Activated CD4-positive, alpha-beta memory T cell treated with anti-CD3 and anti-CD28 coated beads, Interleukin-2, amount 10 ng/mL, durations not matched to agents 7 days and 5 days (primary cell): ENCODE measurements around the gene ANKRD28. TPM values are rescaled to one million over a fixed set of nuclear protein-coding genes. Genes with fewer than 3 reads are reported as not detected.
"Not testable (repeated sequence)": the region's sequence is repeated elsewhere in the genome, so short reads cannot be mapped to it uniquely, and the experiment has no call there.

ENCODE experiments used
- CTCF ChIA-PET: fragments of 350-600 bp; sonication (Branson Sonifier 250); formaldehyde crosslinking; loops from one replicate; lab custom pipeline; 2021; ENCODE audit warnings: antibody characterized with exemption, inconsistent platforms; lab: Charles Lee
- POLR2A ChIA-PET: fragments of 350-600 bp; sonication (Branson Sonifier 250); formaldehyde crosslinking; loops from one replicate; lab custom pipeline; 2021; ENCODE audit warnings: antibody characterized with exemption; lab: Charles Lee
- DNase-seq: peaks from one replicate; pipeline ENCODE4 v3.0.0-alpha.2; 2020
- H3K27ac Mint-ChIP-seq: one replicate; pipeline ENCODE4 v1.8.0; 2021; ENCODE audit warnings: mild to moderate bottlenecking, mixed read lengths
- H3K27me3 Mint-ChIP-seq: one replicate; pipeline ENCODE4 v1.8.0; 2021; ENCODE audit warnings: mixed read lengths
- H3K36me3 Mint-ChIP-seq: one replicate; pipeline ENCODE4 v1.8.0; 2021; ENCODE audit warnings: low read depth, mixed read lengths
- H3K4me1 Mint-ChIP-seq: one replicate; pipeline ENCODE4 v1.8.0; 2021; ENCODE audit warnings: mixed read lengths
- H3K4me3 Mint-ChIP-seq: one replicate; pipeline ENCODE4 v1.8.0; 2021; ENCODE audit warnings: mild to moderate bottlenecking, mixed read lengths
- H3K9me3 Mint-ChIP-seq: one replicate; pipeline ENCODE4 v1.8.0; 2021; ENCODE audit warnings: mixed read lengths
- total RNA-seq, 2 experiments: library from RNA; stranded (reverse); gene quantifications; one replicate each; pipeline ENCODE4 v1.2.3, GENCODE V29; 2021

Gene ANKRD28
- total RNA-seq, 2 experiments from 2014 or later: 56.5 to 56.6 TPM

DNA sequence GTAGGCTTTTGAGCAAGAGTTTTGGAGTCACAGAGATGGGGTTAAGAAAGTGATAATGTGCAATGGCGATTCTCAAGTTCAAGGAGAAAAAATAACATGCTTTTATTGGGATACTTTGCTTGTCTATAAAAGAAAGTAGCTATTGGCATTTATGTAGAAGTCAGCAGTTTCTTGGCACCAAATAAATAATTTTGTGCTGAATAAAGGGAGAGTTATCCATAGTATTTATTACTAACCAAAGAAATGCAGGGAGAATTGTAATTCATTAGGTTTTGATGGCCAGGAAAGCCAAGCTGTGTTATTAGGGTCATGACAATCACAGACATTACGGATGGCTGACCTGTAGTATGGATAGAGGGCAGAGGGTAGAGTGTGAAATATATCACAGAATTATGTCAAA lies 163.1 kb downstream of the ANKRD28 start:
- CTCF ChIA-PET: interaction anchor here (1.6 to 4.1 kb wide), 4 partner anchors 11 to 179 kb away, joined by 4 to 18 read pairs (median 8); no protein-coding TSS in a partner anchor
- no peaks in the 10 kb centered on the region for H3K27me3 Mint-ChIP-seq
- H3K27ac Mint-ChIP-seq: no peak overlapping the region
- no peak for DNase-seq
- H3K9me3 Mint-ChIP-seq: no peaks in the 10 kb centered on the region
- no peaks in the 10 kb centered on the region for H3K36me3 Mint-ChIP-seq
- H3K4me3 Mint-ChIP-seq: no peak overlapping the region
- peaks cover 65% of the 10 kb centered on the region for H3K4me1 Mint-ChIP-seq
- POLR2A ChIA-PET: interaction anchor here (5.3 kb wide), 1 partner anchor 13 kb away, joined by 30 read pairs; no protein-coding TSS in a partner anchor

DNA sequence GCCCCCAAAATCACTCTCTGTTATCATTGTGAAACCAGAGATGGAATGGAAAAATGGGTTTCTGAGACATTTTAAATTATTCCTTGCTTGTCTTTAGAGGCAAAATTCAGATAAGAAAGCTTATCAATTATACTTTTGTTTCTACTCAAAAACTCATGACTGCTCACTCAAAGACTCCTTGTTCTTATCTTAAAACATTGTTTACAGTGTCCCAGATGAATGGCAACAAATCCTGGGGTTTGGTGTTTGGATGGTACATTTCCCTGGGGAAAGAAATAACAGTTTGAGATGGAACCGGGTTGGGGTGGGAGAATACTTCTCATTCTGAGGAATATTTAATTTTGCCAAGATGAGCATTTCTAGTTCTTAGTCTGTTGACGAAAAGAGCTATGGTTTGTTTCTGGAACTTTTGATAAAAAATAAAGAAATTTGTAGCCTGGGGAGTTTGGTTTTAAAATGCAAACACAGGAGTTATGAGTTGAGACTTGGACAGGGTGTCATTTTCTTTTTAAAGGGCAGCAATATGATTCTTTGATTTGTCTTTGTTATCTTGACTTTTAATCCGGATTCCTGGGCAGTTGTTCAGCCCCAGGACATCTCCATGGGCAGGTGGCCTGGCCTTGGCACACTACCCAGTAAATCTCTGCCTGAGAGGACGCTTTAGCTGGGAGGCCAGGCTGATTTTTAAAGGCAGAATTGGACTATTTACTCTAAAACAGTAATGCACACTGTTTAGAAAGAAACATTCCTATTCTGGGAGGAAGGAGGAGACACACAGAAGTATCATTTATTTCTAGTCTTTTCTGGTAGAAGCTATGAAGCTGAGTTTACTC lies 163.8 kb downstream of the ANKRD28 start:
- no peaks in the 10 kb centered on the region for H3K36me3 Mint-ChIP-seq
- ChIA-PET POLR2A (interaction anchor here (1.0 to 5.3 kb wide), 2 partner anchors 13 to 323 kb away, joined by 3 to 30 read pairs; no protein-coding TSS in a partner anchor), CTCF (interaction anchor here (0.6 to 4.1 kb wide), 5 partner anchors 12 to 429 kb away, joined by 3 to 18 read pairs (median 4); no protein-coding TSS in a partner anchor)
- no peak for DNase-seq
- H3K27ac Mint-ChIP-seq: no peak overlapping the region
- H3K4me1 Mint-ChIP-seq: peaks cover 65% of the 10 kb centered on the region
- H3K4me3 Mint-ChIP-seq: no peak overlapping the region
- H3K27me3 Mint-ChIP-seq: no peaks in the 10 kb centered on the region
- no peaks in the 10 kb centered on the region for H3K9me3 Mint-ChIP-seq

DNA sequence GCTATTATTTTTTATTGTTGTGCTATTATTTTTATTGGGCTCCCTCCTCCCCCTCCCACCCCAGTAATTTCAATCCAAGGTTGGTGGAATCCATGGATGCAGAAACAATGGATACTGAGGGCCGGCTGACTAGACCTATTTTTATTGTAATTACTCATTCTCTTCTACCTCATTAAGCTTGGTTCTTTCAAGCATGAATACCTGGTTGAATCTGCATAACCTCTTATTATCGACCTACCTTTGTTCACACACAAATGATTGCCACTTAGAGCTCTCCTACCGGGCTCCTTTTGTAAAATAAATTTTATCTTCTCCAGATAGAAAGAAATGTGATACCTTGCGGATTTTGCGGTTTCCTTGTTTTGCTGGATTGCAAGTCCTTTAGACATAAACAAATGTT lies 164.6 kb downstream of the ANKRD28 start:
- Mint-ChIP-seq H3K4me3 (no peak overlapping the region), H3K9me3 (no peaks in the 10 kb centered on the region)

DNA sequence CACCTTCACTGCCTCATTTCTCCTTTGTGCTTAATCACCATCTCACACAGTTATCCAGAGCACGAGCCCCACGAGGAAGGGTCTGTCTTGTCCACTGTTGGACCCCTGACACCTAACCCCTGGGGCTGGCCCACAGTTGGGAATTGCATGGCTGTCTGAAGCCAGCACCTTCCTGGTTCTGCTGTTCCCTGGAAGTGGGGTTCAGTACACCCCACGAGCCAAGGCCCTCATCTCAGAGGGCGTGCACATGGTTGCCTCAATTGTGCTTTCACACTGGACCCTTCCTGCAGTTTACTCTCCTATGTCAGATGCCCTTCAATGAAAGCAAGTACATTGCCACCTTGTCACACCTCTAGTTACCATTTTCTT lies 165.6 kb downstream of the ANKRD28 start:
- H3K27me3 Mint-ChIP-seq: no peaks in the 10 kb centered on the region
- ChIA-PET CTCF (no interaction called here), POLR2A (no interaction called here)
- DNase-seq: no peak
- no peaks in the 10 kb centered on the region for H3K9me3 Mint-ChIP-seq
- peaks cover 48% of the 10 kb centered on the region for H3K4me1 Mint-ChIP-seq
- H3K4me3 Mint-ChIP-seq: no peak overlapping the region
- no peak overlapping the region for H3K27ac Mint-ChIP-seq
- H3K36me3 Mint-ChIP-seq: no peaks in the 10 kb centered on the region

More for the DNA sequence above, 164.6 kb downstream of the ANKRD28 start:
- H3K27ac Mint-ChIP-seq: no peak overlapping the region
- H3K36me3 Mint-ChIP-seq: no peaks in the 10 kb centered on the region
- POLR2A ChIA-PET: interaction anchor here (1.0 to 5.3 kb wide), 2 partner anchors 14 to 323 kb away, joined by 3 to 30 read pairs; no protein-coding TSS in a partner anchor
- CTCF ChIA-PET: interaction anchor here (0.6 to 0.7 kb wide), 2 partner anchors 34 to 428 kb away, joined by 3 to 4 read pairs; no protein-coding TSS in a partner anchor
- DNase-seq: no peak
- H3K4me1 Mint-ChIP-seq: peaks cover 57% of the 10 kb centered on the region
- no peaks in the 10 kb centered on the region for H3K27me3 Mint-ChIP-seq

DNA sequence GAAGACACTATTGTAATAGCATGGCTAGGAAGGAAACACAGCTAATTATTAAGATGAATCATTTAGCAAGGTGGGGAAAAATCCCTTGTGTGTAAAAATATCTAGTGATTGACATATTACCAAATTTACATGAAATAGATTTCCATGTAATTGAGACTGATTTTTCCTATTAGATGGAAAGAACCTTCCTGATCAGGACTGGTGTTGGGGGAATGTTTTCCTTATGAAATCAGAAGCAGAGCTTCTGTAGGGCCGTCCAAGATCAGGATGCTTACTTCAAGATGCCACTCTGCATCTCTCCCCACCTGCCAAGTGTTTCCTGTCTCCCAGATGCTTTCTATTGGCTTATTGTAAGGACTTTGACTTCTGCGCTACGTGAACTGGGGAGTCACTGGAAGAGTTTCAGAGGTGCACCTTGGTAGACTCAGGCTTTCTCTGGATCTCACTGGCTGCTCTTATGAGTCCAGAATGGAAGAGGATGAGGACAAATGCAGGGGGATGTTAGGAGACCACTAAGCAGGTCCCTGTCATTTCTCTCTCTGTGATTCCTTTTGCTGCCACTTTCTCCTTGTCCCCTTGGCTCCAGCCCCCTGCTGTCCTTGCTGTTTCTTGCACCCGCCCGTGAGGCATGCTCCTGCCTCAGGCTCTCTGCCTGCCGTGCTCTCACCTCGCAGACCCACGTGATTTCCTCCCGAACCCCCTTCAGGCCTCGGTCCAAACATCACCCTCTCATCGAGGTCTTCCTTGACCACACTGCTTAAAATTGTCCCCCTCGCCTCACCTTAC lies 166.2 kb downstream of the ANKRD28 start:
- H3K4me1 Mint-ChIP-seq: peaks cover 43% of the 10 kb centered on the region
- ChIA-PET CTCF (interaction anchor here (1.3 to 3.5 kb wide), 4 partner anchors 167 to 231 kb away, joined by 4 to 69 read pairs (median 7); no protein-coding TSS in a partner anchor), POLR2A (interaction anchor here (0.9 to 2.6 kb wide), 2 partner anchors 36 to 181 kb away, joined by 3 to 11 read pairs; no protein-coding TSS in a partner anchor)
- H3K36me3 Mint-ChIP-seq: no peaks in the 10 kb centered on the region
- H3K27ac Mint-ChIP-seq: no peak overlapping the region
- DNase-seq: no peak
- H3K9me3 Mint-ChIP-seq: no peaks in the 10 kb centered on the region
- H3K27me3 Mint-ChIP-seq: no peaks in the 10 kb centered on the region
- H3K4me3 Mint-ChIP-seq: no peak overlapping the region

DNA sequence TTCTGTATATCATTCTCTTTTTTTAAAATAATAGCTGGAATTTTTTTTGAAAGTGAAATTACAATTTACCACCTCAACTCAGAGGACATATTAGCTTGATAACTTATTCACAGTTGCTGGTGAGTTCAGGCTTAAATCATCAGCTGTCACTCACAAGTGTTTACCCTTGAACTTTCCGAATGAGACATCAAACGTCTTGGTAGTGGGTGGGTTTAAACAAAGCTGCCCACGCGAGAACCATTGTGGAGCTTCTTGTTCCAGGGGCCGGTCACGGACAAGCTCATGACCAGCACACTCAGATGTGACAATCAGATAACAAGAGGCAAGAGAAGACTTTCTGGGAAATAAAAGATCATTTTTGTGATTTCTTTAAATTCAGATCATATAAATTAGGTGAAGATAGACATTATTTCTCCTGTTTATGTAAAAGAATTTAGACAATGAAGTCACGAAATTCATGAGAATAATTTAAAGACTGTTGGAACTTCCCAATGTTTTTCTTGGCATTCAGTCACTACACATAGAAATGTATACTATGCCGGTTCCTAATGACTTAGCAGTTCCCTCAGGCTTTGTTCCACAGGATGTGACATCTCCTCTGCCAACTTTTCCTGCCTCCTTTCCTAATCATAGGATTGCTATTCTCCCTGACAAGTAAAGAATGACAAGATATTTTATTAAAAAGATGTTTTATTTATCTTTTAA lies 167.0 kb downstream of the ANKRD28 start:
- Mint-ChIP-seq H3K9me3 (no peaks in the 10 kb centered on the region), H3K4me1 (peaks cover 36% of the 10 kb centered on the region), H3K27ac (no peak overlapping the region), H3K27me3 (no peaks in the 10 kb centered on the region), H3K36me3 (no peaks in the 10 kb centered on the region), H3K4me3 (no peak overlapping the region)
- ChIA-PET POLR2A (interaction anchor here (0.5 to 2.6 kb wide), 5 partner anchors 29 to 989 kb away, joined by 3 to 11 read pairs (median 4); partner anchors contain the start of genes ANKRD28, BTD and HACL1), CTCF (interaction anchor here (0.7 to 3.5 kb wide), 18 partner anchors 9 to 615 kb away, joined by 3 to 69 read pairs (median 4); partner anchors contain the start of gene ANKRD28)
- no peak for DNase-seq

DNA sequence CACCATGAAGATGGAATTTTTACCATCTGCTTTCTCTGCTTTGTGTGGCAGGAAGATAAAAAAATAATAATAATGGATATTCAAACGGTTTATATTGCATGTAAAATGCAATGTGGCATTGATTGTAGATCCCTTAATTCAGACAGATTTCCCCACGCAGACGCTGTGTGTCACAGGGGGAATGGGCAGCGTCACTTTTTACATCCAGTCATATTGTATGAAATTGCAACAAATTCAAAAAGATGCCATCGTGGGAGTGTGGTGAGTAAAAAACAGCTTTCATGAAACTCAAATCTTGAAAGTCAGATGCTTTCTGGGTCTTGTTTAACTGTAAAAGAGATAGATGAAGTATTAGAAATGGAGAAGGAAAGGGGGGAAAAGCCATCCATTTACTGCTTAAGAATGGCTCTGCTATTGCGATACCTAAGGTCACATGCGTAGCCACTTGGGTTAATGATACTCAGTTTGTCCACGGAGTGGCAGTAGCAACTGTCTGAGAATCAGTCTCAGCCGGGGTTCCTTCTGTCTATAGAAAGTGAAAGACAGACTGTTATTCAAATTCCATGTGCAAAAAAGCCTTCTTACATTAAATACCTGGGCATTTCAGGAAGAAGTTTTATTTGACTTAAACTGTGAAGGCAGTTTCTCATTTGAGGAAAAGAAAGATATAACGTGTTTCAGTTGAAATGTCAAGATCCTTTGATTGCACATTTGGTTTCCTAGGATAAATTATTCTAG lies 167.8 kb downstream of the ANKRD28 start:
- ChIA-PET CTCF (interaction anchor here (0.7 to 3.5 kb wide), 16 partner anchors 18 to 616 kb away, joined by 3 to 69 read pairs (median 4); partner anchors contain the start of gene ANKRD28), POLR2A (interaction anchor here (0.5 to 2.6 kb wide), 4 partner anchors 29 to 989 kb away, joined by 3 to 11 read pairs (median 4); partner anchors contain the start of genes ANKRD28, BTD and HACL1)
- peak; percentile 76 for DNase-seq
- Mint-ChIP-seq H3K9me3 (no peaks in the 10 kb centered on the region), H3K36me3 (no peaks in the 10 kb centered on the region), H3K27me3 (no peaks in the 10 kb centered on the region), H3K4me3 (no peak overlapping the region), H3K4me1 (peaks cover 32% of the 10 kb centered on the region), H3K27ac (no peak overlapping the region)

DNA sequence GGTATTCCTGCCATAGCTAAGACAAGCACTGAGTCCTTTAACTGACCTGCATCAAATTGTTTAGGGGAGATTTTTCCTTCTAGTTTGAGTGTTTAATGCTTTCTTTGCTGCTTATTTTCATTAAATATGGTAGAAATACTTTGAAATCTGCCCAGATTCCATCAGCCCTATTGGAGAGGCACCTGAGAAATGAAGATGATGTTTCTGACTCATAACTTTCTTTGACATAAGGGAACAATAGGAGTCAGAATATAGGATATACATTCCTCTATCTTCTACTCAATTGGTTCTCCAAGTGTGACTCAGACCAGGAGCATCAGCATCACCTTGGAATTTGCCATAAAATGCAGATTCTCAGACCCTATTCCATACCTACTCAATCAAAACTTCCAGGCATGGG lies 168.8 kb downstream of the ANKRD28 start:
- ChIA-PET POLR2A (interaction anchor here (2.6 kb wide), 1 partner anchor 184 kb away, joined by 11 read pairs; no protein-coding TSS in a partner anchor), CTCF (interaction anchor here (1.2 to 3.5 kb wide), 3 partner anchors 28 to 183 kb away, joined by 3 to 69 read pairs (median 3); partner anchors contain the start of genes BTD and HACL1)
- Mint-ChIP-seq H3K27me3 (no peaks in the 10 kb centered on the region), H3K27ac (no peak overlapping the region), H3K4me3 (no peak overlapping the region), H3K9me3 (peaks cover 3% of the 10 kb centered on the region), H3K36me3 (peaks cover 3% of the 10 kb centered on the region), H3K4me1 (peaks cover 40% of the 10 kb centered on the region)
- no peak for DNase-seq

DNA sequence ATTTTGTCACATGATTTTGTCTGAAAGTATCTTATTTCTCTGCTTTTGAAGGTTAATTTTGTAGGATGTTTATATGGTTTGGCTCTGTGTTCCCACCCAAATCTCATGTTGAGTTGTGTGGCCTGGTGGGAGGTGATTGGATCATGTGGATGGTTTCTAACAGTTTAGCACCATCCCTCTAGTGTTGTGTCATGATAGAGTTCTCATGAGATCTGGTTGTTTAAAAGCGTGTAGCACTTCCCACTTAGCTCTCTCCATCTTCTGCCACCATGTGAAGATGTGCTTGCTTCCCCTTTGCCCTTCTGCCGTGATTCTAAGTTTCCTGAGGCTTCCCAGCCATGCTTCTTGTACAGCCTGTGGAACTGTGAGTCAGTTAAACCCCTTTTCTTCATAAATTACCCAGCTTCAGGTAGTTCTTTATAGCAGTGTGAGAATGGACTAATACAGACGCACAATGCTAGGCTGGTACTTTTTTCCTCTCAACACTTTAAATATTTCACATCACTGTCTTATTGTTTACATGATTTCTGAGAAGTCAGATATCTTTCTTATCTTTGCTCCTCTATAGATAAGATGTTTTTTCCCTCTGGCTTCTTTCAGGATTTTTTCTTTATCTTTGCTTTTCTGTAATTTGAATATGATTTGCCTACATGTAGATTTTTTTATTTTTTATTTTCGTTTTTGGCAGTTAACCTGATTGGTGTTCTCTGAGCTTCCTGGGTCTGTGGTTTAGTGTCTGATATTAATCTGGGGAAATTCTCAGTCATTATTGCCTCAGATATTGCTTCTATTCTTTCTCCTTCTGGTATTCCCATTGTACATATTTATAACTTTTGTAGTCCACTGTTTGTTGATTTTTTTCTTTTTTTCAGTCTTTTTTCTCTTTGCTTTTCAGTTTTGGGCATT lies 174.0 kb downstream of the ANKRD28 start:
- no peaks in the 10 kb centered on the region for H3K27me3 Mint-ChIP-seq
- POLR2A ChIA-PET: interaction anchor here (1.6 kb wide), 1 partner anchor 23 kb away, joined by 6 read pairs; the partner anchor contains the start of genes BTD and HACL1
- peak overlapping the region; percentile 9 for H3K4me3 Mint-ChIP-seq
- DNase-seq: no peak
- H3K36me3 Mint-ChIP-seq: peaks cover 43% of the 10 kb centered on the region
- H3K9me3 Mint-ChIP-seq: peaks cover 34% of the 10 kb centered on the region
- peak overlapping the region; percentile 23 for H3K27ac Mint-ChIP-seq
- CTCF ChIA-PET: interaction anchor here (1.5 kb wide), 1 partner anchor 22 kb away, joined by 3 read pairs; the partner anchor contains the start of gene BTD
- H3K4me1 Mint-ChIP-seq: peaks cover 25% of the 10 kb centered on the region

DNA sequence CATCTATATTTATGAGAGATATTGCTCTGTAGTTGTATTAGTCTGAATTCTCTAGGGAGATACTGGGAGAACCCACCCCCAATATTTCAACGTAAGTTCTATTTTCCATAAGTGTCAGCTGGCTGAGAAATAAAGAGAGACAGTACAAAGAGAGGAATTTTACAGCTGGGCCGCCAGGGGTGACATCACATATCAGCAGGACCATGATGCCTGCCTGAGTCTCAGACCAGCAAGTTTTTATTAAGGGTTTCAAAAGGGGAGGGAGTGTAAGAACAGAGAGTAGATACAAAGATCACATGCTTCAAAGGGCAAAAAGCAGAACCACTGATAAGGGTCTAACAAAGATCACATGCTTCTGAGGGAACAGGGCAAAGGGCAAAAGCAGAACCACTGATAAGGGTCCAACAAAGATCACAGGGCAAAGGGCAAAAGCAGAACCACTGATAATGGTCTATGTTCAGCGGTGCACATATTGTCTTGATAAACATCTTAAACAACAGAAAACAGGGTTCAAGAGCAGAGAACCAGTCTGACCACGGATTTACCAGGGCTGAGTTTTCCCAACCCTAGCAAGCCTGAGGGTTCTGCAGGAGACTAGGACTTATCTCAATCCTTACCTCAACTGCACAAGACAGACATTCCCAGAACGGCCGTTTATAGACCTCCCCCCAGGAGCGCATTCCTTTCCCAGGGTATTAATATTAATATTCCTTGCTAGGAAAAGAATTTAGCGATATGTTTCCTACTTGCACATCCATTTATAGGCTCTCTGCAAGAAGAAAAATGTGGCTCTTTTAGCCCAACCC lies 177.9 kb downstream of the ANKRD28 start:
- CTCF ChIA-PET, H3K27ac Mint-ChIP-seq, H3K27me3 Mint-ChIP-seq, DNase-seq, H3K4me3 Mint-ChIP-seq: not testable (repeated sequence)
- H3K36me3 Mint-ChIP-seq: peaks cover 43% of the 10 kb centered on the region
- H3K9me3 Mint-ChIP-seq: peaks cover 34% of the 10 kb centered on the region
- POLR2A ChIA-PET: interaction anchor here (0.7 kb wide), 1 partner anchor 109 kb away, joined by 3 read pairs; no protein-coding TSS in a partner anchor
- peaks cover 18% of the 10 kb centered on the region for H3K4me1 Mint-ChIP-seq
